Hematopoietic multipotent progenitor cell treated with erythropoietin and hydrocortisone succinate and interleukin-3 and kit ligand, for 15 days (in vitro differentiated cells): ENCODE results near the gene CDADC1.
"Not testable (repeated sequence)": the region's sequence is repeated elsewhere in the genome, so short reads cannot be mapped to it uniquely, and the experiment has no call there.

Experiments
- DNase-seq: peaks from one replicate; pipeline ENCODE4 v3.0.0-alpha.2; 2015; ENCODE audit warnings: low spot score

The CDADC1 gene

DNA sequence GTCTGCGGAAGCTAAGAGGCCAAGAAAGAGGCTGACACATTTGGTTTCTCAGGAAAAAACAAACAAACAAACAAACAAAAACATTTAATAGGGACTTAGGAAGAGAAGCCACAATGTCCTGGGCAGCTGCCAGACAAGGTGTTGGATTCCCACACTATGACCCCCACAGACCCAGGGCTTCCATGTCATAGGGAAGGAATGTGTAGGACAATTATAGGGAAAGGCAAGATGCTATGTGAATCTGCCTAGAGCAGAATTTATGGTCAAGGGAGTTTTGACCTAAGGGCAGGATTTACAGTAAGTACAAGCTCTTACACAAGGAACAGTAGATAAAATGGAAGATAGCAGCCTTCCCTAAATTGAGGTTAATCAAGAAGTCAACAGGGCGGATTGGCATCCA is 9.1 kb upstream of the CDADC1 start:
- no peak for DNase-seq

- DNase-seq, result peak; percentile 29
Observed at GRCh38 chr13:49240017-49240416, 7.7 kb upstream of the CDADC1 start.

- no peak for DNase-seq
Observed at GRCh38 chr13:49241296-49241695, 6.4 kb upstream of the CDADC1 start.

- DNase-seq, result no peak
Observed at GRCh38 chr13:49245101-49245500, 2.6 kb upstream of the CDADC1 start.

DNA sequence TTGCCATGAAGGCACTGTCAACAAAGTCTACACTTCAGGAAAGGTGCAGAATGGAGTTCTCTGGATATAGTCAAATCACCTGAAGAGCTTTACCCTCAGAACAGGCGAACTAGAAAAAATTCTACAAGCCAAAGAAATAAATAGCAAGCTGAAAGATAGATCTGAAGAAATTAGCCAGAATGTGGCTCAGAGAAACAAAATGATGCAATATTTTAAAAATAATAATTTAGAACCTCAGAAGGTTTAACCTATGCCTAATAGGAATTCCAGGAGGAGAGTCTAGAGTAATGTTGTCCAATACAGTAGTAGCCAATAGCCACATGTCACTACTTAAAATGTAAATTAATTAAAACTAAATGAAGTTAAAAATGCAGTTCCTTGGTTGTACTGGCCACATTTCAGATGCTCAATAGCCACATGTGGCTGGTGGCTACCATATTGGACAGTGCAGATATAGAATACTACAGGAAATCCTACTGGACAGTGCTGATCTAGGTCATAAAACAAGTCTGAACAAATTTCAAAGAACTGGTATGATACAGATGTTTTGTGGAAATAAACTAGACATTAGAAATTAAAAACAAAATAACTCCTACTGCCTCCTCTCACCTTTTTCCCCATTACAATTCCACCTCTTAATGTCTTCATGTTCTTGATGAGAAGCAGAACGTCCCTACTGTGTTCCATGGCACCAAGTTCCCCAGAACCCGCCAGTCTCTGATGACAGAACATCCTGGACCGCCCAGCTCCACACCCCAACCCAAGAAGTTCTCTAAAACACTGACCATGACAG is 679 bp upstream of the CDADC1 start:
- DNase-seq, result no peak

DNA sequence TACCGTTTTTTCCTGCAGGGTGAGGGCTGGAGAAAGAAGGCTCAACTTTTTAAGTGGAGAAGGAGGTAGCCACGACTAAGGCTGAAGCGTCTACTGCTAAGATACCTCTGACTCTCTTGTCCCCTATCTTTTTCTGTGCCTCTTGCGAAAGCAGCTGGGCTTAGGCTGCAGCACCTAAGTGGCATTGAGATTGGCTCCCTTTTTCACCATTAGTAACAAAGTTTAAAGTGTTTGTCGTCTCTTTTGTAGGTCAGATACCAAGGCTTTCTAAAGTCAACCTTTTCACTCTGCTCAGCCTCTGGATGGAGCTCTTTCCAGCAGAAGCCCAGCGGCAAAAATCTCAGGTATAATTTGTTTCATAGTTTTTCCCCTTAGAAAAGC is 887 bp downstream of the CDADC1 start:
- no peak for DNase-seq

DNA sequence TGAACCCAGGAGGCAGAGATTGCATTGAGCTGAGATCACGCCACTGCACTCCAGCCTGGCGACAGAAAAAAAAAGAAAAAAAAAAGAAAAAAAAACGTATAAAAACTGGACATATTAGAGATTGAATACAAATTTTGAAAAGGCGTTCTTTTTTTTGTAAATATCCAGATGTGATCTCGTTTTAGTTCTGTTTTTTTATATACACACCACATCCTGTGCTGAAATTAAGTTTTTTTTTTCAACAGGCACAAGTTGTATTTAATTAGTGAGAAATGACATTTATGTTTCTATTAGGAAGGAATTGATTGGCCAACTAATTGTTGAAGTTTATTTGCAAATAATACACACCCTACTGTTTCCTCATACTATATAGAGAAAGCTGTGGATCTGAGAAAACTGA is 3.6 kb downstream of the CDADC1 start:
- DNase-seq, result no peak

DNA sequence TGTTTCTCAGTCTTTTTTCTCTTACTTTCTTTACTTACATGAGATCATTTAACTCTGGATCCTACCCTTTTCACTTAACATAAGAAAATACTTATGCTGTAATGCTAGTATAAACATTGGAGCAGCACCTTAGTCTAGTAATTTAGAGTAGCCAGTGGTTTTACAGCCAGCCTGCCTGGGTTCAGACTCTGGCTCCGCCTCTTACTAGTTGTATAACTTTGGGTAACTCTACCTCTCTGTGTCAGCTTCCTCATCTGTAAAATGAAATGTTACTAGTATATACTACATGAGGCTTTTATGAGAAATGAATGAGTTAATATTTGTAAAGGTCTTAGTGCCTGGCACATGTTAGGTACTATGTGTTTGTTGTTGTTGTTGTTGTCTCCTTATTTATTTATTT is 5.6 kb downstream of the CDADC1 start:
- DNase-seq, result no peak

DNA sequence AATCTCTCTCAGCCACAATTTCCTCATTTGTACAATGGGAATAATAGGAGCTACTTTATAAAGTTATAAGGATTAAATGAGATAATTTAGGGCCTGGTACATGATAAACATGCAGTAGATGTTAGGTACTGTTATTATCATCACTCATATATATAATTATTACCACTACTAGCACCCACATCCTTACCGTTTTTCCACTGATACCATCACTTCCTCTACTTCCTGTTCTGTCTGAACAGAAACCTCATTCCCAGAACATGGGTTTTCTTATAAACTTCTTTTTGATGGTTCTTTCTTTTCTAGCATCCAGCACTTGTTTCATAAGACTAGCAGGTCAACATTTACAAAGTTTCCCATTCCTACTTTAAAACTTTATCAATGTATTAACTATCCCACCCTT is 6.3 kb downstream of the CDADC1 start:
- DNase-seq, result no peak

- no peak for DNase-seq
Observed at GRCh38 chr13:49256841-49257240, 9.1 kb downstream of the CDADC1 start.

GRCh38 chr13:49258089-49258796 is 10.5 kb downstream of the CDADC1 start:
- DNase-seq, result no peak

GRCh38 chr13:49259586-49259985 is 11.9 kb downstream of the CDADC1 start:
- no peak for DNase-seq

DNA sequence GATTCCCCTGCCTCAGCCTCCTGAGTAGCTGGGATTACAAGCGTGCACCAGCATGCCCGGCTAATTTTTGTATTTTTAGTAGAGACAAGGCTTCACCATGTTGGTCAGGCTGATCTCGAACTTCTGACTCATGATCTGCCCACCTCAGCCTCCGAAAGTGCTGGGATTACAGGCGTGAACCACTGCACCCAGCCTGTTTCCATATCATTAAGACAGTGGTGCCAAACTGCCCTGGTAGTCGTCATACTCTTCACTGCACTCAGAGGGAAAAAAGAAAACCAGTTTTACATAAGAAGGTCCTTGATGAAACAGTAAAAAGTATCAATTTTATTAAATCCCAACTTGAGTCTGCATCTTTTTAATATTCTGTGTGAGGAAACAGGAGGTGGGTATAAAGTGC is 14.9 kb downstream of the CDADC1 start:
- DNase-seq, result no peak

DNA sequence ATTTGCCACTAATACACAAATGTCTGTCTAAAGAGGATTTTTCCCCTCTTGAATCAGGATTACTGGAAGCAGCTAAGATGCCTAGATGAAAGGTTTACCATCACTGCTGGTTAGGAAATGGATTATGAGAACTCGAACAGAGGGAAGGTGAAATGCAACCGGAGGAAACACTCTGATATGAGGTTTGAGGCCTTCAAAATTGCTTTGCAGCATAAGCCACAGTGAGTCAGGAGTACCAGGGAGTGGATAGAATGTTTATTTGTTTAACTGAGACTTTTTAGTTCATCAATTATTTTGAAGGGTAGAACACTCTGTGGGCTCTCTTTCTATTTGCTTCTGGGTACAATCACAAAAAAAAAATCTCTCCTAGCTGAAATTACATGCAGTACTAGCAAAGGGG is 18.1 kb downstream of the CDADC1 start:
- DNase-seq, result no peak

GRCh38 chr13:49271264-49271663 is 23.5 kb downstream of the CDADC1 start:
- DNase-seq, result no peak

DNA sequence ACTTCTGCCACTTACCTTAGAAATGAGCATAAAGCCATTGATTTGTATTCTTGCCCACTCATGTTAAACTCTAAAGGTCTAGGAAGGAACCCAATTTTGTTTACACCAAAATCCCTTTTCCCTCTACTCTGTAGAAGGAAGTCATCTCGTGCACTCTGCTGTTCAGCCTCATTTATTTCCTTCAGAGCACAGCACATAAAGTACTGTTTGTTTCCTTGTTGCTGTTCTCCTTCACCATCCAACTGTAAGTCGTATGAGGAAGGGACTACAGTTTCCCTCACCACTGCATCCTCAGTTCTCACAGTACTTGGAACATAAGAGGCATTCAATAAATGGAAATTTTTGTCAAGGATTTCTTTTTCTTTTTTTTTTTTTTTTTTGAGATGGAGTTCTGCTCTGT is 24.6 kb downstream of the CDADC1 start:
- no peak for DNase-seq

DNA sequence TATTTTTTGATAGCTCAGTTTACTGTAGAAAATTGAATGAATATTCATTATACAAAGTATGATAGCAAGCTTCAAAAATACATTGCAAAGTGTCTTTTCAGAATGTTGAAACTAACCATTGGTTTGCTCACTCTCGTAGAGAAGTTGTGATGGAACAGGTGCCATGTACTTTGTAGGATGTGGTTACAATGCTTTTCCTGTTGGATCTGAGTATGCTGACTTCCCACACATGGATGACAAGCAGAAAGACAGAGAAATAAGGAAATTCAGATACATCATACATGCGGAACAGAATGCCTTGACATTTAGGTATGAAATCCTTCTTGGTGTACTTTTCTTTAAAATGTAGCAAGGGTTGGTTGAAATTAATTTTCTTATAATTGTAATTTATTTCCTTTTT is 30.5 kb downstream of the CDADC1 start:
- DNase-seq, result no peak

GRCh38 chr13:49279112-49279511 is 31.4 kb downstream of the CDADC1 start:
- DNase-seq, result no peak

- DNase-seq, result no peak
Observed at GRCh38 chr13:49279885-49280284, 32.2 kb downstream of the CDADC1 start.

DNA sequence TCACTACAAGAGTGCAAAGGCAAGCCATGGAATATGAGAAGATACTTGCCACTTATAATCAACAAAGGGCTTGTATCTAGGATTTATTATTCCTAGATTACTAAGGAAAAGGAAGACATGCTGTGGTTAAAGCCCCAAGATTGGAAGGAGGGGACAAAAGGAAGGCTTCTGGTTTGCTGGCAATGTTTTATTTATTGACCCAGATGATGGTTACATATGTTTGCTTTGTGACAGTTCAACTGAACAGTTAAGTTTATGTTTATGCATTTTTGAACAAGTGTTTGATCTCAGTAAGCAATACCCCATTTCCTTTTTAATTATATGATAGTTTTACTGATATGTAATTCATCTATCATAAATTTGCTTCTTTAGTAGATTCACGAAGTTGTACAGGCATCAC is 40.3 kb downstream of the CDADC1 start:
- DNase-seq, result no peak

DNA sequence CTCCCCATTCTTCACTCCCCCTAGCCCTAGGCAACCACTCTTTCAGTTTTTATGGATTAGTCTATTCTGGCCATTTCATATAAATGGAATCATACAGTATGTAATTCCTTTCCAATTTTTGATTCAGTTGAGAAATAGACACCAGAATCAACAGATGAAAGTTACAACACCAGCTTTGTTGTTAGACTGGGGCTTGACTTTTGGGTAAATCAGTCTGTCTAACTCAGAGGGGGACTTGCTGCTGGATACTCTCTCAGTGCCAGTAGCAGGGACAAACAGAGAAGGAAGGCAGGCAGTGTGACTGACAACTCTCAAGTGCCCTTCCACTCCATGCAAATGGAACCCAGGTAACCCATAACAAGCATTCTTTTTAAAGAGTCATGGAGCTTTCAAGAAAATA is 40.7 kb downstream of the CDADC1 start:
- DNase-seq, result no peak

DNA sequence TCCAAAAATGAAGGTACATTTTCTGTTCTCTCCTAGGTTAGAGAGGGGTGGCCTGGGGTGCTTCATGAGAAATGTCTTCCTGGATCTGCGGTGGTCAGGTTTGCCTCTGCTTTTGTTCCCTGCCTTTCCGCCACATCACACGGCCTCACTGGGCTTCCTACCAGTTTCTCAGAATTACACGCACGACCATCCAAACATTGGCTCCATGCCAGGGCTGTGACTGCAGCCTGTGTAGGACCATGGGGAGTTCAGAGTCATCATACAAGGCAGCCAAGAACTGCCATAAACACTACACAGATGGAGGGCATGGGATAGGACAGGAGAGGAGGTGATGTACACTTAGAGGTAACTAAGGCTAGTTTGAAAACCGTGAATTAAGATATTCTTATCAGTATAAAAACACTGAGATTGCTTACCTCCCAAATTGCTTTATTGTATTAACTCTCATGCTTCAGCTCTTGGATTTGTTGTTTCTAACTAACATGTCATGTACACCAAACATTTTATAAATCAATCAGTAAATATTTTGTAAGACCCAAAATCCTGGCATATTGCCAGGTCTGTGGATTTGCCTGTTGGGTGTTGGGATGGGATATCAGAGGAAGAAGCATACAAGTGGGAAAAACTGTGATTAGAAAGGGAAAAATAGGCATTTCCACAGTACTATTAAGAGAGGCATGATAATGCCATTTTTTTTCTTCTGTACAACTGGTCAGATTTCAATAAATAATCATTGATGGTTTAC is 45.2 kb downstream of the CDADC1 start:
- DNase-seq, result peak; percentile 18

DNA sequence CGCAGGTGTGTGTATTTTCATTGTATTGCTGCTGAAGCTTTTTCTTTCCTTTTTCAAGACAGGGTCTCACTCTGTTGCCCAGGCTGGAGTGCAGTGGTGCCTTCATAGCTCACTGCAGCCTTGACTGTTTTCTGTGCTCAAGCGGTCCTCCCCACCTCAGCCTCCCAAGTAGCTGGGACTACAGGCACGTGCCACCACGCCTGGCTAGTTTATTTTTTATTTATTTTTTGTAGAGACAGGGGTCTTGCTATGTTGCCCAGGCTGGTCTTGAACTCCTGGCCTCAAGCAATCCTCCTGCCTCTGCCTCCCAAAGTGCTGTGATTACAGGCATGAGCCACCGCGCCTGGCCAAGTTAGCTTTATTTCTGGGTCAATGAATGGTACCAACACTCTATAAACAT is 47.0 kb downstream of the CDADC1 start:
- not testable (repeated sequence) for DNase-seq
